Keratinocyte (primary cell): ENCODE results near the gene DYNC2I2. TPM values are rescaled to one million over a fixed set of nuclear protein-coding genes. Genes with fewer than 3 reads are reported as not detected.
"Not testable (repeated sequence)": the region's sequence is repeated elsewhere in the genome, so short reads cannot be mapped to it uniquely, and the experiment has no call there.

Experiments
- DNase-seq: peaks from one replicate; pipeline ENCODE4 v3.0.0-alpha.2; 2011; ENCODE audit warnings: low read depth, missing footprints, low spot score
- FAIRE-seq: peaks from 2 replicates; lab custom pipeline; 2011; peaks lifted over from hg19 to GRCh38; lab: Jason Lieb, UNC
- H2AFZ ChIP-seq: 2 replicates; pipeline ENCODE4 v1.6.0; 2012; ENCODE audit warnings: low read length, control low read depth, inconsistent platforms; ENCODE audit not compliant: control insufficient read depth
- H3K27ac ChIP-seq: 2 replicates; pipeline ENCODE4 v1.5.1; 2011; ENCODE audit warnings: low read length; ENCODE audit not compliant: control insufficient read depth, insufficient read depth
- H3K27me3 ChIP-seq: 3 replicates; pipeline ENCODE4 v1.6.0; 2011; ENCODE audit warnings: low read length; ENCODE audit not compliant: control insufficient read depth, insufficient read depth; ENCODE audit errors: extremely low read depth
- H3K36me3 ChIP-seq, 2 experiments: 2 replicates in 1 of 2; 3 replicates in 1 of 2; pipeline ENCODE4 v1.5.1; 2011; ENCODE audit warnings: low read length in 2 of 2, mild to moderate bottlenecking in 1 of 2; ENCODE audit not compliant: control insufficient read depth in 2 of 2, insufficient read depth in 2 of 2; ENCODE audit errors: extremely low read depth in 1 of 2
- H3K4me1 ChIP-seq: 3 replicates; pipeline ENCODE4 v1.5.1; 2011; ENCODE audit warnings: low read length; ENCODE audit not compliant: control insufficient read depth, insufficient read depth; ENCODE audit errors: extremely low read depth
- H3K4me2 ChIP-seq: 3 replicates; pipeline ENCODE4 v1.6.0; 2011; ENCODE audit warnings: low read depth, low read length; ENCODE audit not compliant: control insufficient read depth, insufficient read depth; ENCODE audit errors: extremely low read depth
- H3K4me3 ChIP-seq, 3 experiments: fragments of 200-600 bp in 1 of 3; sonication (generic) in 1 of 3; 2 replicates in 2 of 3; 3 replicates in 1 of 3; pipeline ENCODE4 v1.5.1; 2011 to 2016; ENCODE audit warnings: low read length in 3 of 3, mild to moderate bottlenecking in 3 of 3, control low read depth in 2 of 3, inconsistent platforms in 1 of 3, low read depth in 1 of 3, mixed read lengths in 1 of 3, mixed run types in 1 of 3, moderate library complexity in 1 of 3; ENCODE audit not compliant: control insufficient read depth in 2 of 3, insufficient read depth in 2 of 3; ENCODE audit errors: extremely low read depth in 1 of 3
- H3K79me2 ChIP-seq: 2 replicates; pipeline ENCODE4 v1.6.0; 2012; ENCODE audit warnings: low read length; ENCODE audit not compliant: control insufficient read depth, insufficient read depth
- H3K9ac ChIP-seq: 3 replicates; pipeline ENCODE4 v1.6.0; 2011; ENCODE audit warnings: low read length; ENCODE audit not compliant: control insufficient read depth, insufficient read depth; ENCODE audit errors: extremely low read depth
- H3K9me1 ChIP-seq: 3 replicates; pipeline ENCODE4 v1.6.0; 2011; ENCODE audit warnings: low read length; ENCODE audit not compliant: control insufficient read depth, insufficient read depth; ENCODE audit errors: extremely low read depth
- H3K9me3 ChIP-seq: 2 replicates; pipeline ENCODE4 v1.5.1; 2012; ENCODE audit warnings: low read depth, low read length; ENCODE audit not compliant: control insufficient read depth
- H4K20me1 ChIP-seq: 3 replicates; pipeline ENCODE4 v1.6.0; 2011; ENCODE audit warnings: low read length; ENCODE audit not compliant: control insufficient read depth, insufficient read depth; ENCODE audit errors: extremely low read depth
- dilution Hi-C: fragments of 300-500 bp; cut with MboI; formaldehyde crosslinking; loops from one replicate; pipeline ENCODE4 v1.7.0; 2020; ENCODE audit warnings: low sequenced_read_pairs; ENCODE audit not compliant: extremely low pct_ligation_motif_present
- polyA plus RNA-seq, 5 experiments: library from polyadenylated mRNA; depleted of rRNA in 3 of 5; stranded (reverse) in 3 of 5; stranded (forward) in 1 of 5; unstranded in 1 of 5; fragments of >200 nt; gene quantifications; 1 replicate in 1 of 5; 2 replicates in 3 of 5; 3 replicates in 1 of 5; pipeline versions ENCODE4 v1.2.1 to v1.2.3, GENCODE V29; 2011 to 2012; ENCODE audit warnings: missing spikeins in 2 of 5, low read depth in 1 of 5, low replicate concordance in 1 of 5

DYNC2I2 gene
- polyA plus RNA-seq, 1 donor (not counting 4 experiments of a cell fraction or from before 2014, with no cell fraction given): 11.5 TPM

GRCh38 chr9:128585155-128585554 lies 71.5 kb downstream of the DYNC2I2 start:
- FAIRE-seq, dilution Hi-C loops: not testable (repeated sequence)

More at GRCh38 chr9:128585155-128585554, 71.5 kb downstream of the DYNC2I2 start:
- H3K79me2 ChIP-seq, H2AFZ ChIP-seq, H3K4me3 ChIP-seq, H3K9ac ChIP-seq, H4K20me1 ChIP-seq, H3K9me3 ChIP-seq, H3K4me2 ChIP-seq, DNase-seq, H3K27ac ChIP-seq, H3K9me1 ChIP-seq, H3K27me3 ChIP-seq, H3K4me1 ChIP-seq: not testable (repeated sequence)
- peaks cover 46 to 63% of the 10 kb centered on the region in 2 experiments for H3K36me3 ChIP-seq

Other genes starting within 250 kb of the DYNC2I2 start
- 15.9 to 39.7 TPM (median 25.9 TPM) in 3 replicates for gene CERCAM, start 236.0 kb downstream of the DYNC2I2 start, polyA plus RNA-seq
- 6.6 to 16.3 TPM (median 14.0 TPM) in 3 replicates for gene ODF2, start 200.8 kb downstream of the DYNC2I2 start, polyA plus RNA-seq
- gene GLE1, start 152.1 kb downstream of the DYNC2I2 start, polyA plus RNA-seq: 22.2 to 28.3 TPM (median 24.4 TPM) in 3 replicates
- 98.7 to 112 TPM (median 101 TPM) in 3 replicates for gene SPTAN1, start 104.3 kb downstream of the DYNC2I2 start, polyA plus RNA-seq
- 126 to 267 TPM (median 198 TPM) in 3 replicates for gene SET, start 32.4 kb upstream of the DYNC2I2 start, polyA plus RNA-seq
- 1.2 to 3.0 TPM (median 1.3 TPM) in 3 replicates for gene PKN3, start 45.7 kb upstream of the DYNC2I2 start, polyA plus RNA-seq
- 24.1 to 46.3 TPM (median 36.3 TPM) in 3 replicates for gene ZDHHC12, start 67.3 kb upstream of the DYNC2I2 start, polyA plus RNA-seq
- gene ZER1, start 115.1 kb upstream of the DYNC2I2 start, polyA plus RNA-seq: 14.9 to 25.4 TPM (median 19.6 TPM) in 3 replicates
- gene TBC1D13, start 130.4 kb upstream of the DYNC2I2 start, polyA plus RNA-seq: 12.8 to 25.1 TPM (median 14.1 TPM) in 3 replicates
- gene ENDOG, start 161.7 kb upstream of the DYNC2I2 start, polyA plus RNA-seq: 10.1 to 18.5 TPM (median 10.2 TPM) in 3 replicates
- gene SPOUT1, start 172.9 kb upstream of the DYNC2I2 start, polyA plus RNA-seq: 22.0 to 27.5 TPM (median 26.5 TPM) in 3 replicates
- gene KYAT1, start 225.1 kb upstream of the DYNC2I2 start, polyA plus RNA-seq: 10.9 to 13.9 TPM (median 13.9 TPM) in 3 replicates
- 88.3 to 127 TPM (median 109 TPM) in 3 replicates for gene LRRC8A, start 225.3 kb upstream of the DYNC2I2 start, polyA plus RNA-seq